Activated T-cell treated with anti-CD3 and anti-CD28 coated beads for 1 hour (primary cell): ENCODE measurements around the gene LMNB1.
"Not testable (repeated sequence)": the region's sequence is repeated elsewhere in the genome, so short reads cannot be mapped to it uniquely, and the experiment has no call there.

Experiments used
- DNase-seq: peaks from one replicate; pipeline ENCODE4 v3.0.0-alpha.2; 2020; ENCODE audit warnings: low read depth

Gene LMNB1

DNA sequence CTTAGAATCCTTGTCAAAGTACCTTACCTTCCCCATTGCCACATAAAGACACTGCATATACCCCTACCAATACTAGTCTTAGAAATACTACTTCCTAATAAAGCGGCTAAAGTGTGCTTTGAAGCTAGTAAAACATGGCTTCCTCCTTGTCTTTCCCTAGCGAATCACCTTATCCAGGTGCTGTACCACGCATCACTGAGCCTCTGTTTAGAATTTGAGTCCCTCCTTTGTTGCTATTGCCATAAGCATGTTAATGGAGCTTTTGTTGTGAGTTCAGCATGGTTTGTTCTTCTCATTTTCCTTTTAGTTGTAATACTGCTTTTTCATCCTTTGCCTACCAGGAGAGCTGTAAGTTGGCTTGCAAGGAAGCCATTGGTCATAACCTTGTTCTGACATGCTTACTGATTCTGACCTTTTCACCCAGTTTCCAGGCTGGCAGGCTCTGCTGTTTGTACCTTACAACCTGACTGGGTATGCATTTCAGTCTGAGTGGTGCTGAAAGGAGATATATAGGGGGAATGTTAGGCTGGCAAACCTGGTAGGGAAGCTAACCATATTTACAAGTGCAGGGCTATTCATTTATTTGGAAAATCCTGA is 49.8 kb downstream of the LMNB1 start:
- DNase-seq = no peak

DNA sequence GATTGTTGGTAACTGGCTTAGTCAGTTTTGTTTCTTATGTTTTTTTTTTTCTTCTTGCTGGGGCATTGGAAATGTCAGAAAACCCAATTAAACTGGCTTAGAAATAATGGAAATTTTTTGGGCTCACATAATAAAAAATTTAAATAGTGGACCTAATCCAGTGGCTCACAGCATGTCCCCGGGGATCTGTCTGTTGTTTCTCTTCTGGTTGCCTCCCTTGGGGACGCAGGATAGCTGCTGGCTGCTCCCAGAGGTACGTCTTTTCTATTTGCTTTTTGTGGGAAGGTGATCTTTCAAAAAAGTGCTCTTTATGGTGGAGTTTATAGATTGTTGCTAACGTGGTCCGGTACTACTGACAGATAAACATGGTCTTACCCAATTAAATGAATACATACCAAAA is 52.2 kb downstream of the LMNB1 start:
- DNase-seq = no peak

DNA sequence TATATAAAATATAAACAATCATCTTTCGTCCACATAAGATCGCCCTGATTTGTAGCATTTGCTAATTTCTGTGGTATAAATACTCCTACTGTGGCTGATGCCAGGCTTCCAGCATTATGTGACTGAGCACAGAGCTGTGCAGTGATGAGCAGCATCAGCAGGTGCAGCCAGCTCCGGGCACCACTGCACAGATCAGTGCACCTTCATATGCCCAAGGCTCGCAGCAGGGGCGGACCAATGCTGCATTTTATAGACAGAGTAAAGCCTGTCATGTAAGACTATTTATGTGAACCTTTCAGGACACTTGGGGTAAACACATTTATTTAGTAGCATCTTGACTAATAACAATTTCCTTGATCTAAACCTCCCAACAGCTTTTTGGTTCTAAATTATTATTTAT is 53.1 kb downstream of the LMNB1 start:
- DNase-seq = no peak

DNA sequence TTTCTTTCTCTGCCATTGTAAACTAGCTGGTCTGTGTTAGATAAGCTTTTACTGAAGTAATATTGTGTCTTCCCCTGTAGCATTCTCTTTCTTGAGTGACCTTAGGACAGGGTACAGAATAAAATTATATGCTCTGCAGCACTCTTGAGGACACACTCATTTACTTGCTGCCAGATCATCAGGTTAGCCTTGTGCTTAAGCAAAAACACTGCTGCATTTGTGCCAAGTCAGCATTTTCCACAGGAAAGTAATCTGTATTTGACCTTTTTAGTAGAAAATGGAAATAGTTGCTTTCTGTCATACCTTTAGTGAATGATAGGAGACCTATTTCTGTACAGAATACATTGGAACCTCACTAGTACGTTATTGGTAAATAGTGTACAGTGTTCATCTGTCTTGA is 54.2 kb downstream of the LMNB1 start:
- no peak for DNase-seq

DNA sequence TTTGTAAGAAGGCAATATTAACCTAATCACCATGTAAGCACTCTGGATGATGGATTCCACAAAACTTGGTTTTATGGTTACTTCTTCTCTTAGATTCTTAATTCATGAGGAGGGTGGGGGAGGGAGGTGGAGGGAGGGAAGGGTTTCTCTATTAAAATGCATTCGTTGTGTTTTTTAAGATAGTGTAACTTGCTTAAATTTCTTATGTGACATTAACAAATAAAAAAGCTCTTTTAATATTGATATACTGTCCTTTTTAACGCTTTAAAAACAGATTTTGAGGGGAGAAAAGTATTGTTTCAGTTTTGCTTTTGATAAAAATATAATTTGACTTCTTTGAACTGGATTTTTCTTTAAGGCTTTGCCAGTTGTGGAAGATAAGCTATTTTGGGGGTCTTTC is 59.8 kb downstream of the LMNB1 start:
- no peak for DNase-seq

DNA sequence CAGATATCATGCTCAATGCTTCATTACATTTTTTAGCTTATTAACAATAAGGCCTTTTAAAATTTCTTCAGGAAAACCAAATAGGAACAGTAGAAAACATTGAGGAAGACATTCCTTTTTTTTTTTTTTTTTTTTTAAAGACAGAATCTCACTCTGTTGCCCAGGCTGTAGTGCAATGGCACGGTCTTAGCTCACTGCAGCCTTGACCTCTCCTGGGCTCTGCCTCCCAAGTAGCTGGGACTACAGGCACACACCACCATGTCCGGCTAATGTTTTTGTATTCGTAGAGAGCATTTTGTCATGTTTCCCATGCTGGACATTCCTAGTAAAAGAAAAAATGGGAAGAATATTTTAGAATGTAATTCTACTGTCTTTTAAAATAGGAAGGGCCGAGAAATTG is 60.3 kb downstream of the LMNB1 start:
- DNase-seq = no peak

DNA sequence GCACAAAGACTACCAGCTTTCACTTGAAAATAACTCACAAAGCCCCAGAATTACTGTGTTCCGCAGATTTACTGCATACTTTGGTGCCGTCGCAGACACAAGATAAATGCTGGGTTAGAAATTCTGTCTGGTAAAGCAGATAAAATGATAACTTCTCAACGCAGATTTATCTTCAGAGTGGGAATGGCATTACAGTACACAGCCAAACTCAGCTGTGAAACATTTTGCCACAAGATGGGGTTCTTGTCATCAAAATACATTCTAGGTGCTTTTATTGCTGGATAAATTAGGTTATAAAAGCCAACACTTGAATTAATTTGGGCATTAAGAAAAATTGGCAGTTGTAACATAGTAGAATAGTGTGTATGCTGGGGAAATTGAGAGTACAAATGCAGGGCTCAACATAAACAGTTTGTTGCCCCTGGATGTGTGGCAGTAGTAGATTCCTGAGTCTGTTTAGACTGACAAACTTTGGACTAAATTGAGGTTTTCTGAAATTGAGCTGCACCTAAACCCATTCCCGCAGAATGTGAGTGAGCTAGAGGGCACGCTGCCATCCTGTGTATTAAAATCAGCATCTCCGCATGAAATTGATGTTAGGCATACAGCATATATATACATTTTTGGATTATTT is 61.1 kb downstream of the LMNB1 start:
- DNase-seq = no peak

DNA sequence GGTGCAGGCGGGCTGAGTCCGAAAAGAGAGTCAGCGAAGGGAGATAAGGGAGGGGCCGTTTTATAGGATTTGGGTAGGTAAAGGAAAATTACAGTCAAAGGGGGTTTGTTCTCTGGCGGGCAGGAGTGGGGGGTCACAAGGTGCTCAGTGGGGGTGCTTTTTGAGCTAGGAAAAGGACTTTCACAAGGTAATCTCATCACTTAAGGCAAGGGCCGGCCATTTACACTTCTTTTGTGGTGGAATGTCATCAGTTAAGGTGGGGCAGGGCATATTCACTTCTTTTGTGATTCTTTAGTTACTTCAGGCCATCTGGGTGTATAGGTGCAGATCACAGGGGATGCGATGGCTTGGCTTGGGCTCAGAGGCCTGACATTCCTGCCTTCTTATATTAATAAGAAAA is 62.5 kb downstream of the LMNB1 start:
- not testable (repeated sequence) for DNase-seq

DNA sequence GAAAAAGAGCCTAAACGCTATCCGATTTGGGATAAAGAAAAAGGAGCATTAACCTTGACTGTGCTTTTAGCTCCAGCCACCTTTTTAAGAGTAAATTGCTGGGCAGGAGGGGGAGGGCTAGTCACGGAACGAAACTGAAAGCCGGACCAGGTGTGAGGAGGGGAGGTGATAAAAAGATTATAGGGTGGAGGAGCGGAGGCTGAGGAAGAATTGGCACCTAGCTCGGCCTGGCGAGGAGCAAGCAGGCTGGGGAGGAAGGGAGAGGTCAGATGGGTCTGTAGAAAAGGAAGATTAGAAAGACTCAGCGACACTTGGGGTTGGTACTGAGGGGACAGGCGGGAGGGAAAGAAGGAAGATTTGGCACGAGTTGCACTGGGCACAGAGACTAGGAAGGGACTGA is 66.4 kb downstream of the LMNB1 start:
- DNase-seq = not testable (repeated sequence)

DNA sequence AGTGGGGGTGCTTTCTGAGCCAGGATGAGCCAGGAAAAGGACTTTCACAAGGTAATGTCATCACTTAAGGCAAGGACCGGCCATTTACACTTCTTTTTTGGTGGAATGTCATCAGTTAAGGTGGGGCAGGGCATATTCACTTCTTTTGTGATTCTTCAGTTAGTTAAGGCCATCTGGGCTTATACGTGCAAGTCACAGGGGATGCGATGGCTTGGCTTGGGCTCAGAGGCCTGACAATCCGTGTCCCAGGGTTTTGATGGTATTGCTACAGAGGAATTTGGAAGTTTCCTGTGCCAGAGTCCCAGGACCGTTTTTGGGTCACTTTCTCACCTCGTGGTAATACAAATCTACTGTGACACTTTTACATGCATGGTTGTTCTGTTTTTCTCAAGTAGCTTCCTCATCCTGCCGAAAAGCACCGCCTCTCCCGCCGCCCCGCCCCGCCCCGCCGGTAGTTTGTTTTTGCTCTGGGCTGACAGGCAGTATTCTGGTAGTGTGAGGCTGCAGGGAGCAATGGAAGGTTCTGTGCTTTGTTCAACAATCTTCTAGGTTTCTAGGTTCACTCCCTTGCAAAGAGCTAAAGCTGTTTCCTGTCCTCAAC is 68.6 kb downstream of the LMNB1 start:
- DNase-seq = peak; percentile 69

DNA sequence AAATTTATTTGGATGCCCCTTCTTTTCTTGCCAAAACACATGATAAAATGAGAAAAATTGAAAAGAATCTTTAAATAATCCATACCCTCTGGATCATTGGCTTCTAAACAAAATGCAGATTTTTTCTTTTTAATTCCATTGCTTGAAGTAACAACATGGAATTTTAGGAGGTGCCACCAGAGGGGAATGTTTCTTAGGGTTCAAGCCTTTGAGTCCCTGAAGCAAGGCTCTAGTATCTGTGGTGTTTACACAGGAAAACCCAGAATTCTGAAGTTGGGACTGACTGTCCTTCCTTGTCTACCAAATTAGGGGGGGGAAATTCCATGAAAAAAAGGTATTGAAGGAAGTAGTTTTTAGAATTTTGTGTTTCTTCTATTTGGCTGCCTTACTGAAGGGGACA is 69.4 kb downstream of the LMNB1 start:
- no peak for DNase-seq

DNA sequence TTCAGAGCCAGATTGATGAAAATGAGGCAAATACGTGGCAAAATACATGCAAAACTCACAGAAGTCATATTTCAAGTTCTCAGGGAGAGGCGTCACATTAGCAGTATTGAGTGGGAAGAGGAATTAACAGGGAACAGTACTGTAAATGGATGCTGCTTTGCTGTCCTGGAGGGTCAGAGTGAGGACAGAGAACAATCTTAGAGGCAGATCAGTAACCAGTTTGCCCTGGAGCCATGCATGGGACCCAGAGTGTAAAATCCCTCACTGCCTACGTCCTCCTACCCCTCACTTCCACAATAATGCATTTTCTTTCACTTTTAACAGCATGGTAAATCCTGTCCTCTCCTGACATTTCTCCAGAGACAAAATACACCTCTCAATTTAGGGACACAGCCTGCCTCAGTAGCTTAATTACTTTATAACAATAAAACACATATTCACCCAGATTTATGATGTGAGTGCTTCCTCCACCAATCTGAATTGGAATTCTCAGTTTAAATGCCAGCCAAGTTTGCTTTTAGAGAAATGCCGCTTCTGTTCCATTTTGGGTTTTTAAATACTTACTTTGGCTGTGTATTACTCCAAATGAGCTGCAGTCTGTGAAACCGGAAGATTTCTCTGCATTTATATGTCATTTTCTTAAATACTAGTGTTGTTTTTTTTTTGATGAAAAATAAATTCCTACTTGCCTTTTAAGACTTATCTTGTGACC is 70.0 kb downstream of the LMNB1 start:
- no peak for DNase-seq

DNA sequence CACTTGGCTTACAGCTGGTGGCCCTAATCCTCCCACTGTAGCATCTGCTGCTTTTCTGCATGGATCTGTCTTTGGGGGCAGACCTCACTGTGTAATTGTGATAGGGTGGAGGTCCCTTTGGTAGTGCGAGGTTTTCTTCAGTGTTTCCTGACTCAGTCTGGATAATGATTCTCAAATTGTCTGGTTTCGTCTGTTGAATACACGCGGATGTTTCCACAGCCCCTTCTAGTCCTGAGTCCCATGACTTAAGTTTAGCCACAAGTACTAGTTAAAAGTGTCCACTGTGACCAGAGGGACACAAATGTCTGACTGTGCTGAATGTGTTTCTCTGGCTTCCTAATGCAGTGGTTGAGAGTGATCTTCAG is 70.5 kb downstream of the LMNB1 start:
- no peak for DNase-seq

DNA sequence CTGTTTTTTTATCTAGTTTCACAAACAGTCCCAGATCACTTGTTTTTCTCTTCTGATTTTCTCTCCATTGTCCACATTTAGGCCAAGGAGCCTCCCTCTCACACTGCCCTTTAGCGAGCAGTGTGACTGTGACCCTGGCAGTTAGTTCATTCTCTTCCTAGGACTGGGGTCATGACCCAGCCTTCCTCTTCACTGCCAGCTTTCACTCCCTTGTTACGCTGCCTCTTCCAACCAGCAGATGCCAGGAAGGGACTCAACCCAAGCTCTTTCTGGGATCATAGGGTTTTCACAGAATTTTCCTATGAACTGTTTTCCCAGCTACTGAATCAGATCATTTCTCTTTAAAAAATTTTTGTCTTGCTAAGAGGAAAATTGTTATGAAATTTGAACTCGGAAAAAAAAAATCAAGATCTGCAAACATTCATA is 70.9 kb downstream of the LMNB1 start:
- no peak for DNase-seq

DNA sequence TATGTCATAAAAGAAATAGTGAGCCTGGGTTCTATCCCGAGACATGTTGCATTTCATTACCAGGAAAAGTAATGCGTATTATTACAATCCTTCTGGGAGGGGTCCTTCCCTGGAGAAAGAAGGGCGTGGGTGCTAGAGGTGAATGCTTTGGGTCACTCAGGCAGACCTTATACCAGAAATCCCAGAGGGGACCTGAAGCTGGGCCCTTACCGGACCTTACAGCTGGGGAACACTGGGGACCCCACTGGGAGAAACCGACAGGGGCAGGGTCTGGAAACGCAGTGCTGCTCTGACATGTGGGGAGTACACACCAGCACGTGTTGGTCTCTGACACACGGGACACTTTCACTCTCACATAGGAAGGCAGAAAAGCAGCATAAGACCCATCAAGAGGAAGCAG is 71.3 kb downstream of the LMNB1 start:
- no peak for DNase-seq

DNA sequence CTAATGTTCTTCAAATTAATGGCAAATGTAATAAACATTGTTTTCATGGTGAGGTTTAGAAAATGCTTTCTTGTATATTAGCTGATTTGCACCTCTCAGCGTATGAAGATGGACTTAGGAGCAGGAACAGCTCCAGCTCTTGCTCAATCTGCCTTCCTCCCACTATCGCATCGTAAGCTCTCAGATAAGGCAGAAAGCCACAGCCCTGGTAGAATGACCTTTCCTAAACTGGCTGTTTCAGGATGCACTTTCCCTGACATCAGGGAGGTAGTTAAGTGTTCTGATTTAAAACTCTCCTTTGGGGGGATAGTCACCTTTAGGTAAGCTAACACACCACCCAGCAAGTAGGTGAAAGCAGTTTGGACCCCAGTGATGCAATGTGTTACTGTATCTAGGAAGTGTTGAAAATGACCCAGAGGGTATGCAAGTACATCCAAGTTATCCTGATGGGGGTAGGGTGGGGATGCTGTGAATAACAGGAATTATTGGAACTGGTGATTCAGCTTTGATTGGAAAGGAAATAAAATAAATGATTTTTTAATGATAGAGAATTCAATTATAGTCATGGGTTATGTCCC is 72.3 kb downstream of the LMNB1 start:
- no peak for DNase-seq

DNA sequence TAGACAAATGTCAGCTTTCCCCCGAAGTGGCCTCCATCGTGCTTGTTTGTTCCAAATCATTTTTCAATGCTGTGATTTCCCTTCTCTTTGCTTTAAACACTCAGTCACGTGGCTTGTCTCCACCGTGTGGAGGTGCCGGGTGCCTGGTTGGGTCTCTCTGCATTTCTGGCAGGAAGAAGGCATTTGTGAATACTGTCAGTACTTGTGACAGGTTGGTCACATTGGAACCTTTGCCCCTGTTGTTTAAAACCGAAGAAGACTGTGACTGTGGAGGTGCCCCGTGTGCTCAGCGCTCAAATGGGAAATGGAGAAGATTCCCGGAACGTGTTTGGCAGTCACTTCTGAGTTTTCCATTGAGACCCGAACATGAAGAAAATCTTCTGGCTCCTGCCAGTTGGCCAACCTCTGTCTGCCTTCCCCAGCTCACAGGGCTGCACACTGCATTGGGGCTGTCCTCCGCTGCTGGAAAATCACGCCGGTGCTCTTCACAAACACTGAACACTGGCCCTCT is 74.6 kb downstream of the LMNB1 start:
- no peak for DNase-seq

DNA sequence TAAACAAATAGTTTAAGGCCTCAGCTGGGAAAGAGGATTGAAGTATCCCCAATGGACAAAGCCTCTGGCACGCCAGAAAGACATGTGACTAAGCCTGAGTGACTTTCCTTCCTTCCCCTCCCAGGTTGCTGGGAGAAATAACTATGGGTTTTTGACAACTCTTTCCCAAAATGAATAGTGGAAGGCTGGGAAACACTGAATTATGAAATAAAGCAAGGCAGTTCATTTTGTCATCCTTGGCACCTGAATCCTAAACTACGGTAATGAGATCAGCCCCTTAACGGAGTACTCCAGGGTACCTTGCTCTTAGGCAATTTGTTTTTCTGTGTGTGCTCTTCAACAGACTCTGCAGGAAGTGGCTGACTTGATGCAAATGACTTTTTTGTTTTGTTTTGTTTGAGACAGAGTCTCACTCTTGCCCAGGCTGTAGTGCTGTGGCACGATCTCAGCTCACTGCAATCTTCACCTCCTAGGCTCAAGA is 75.2 kb downstream of the LMNB1 start:
- DNase-seq = no peak

DNA sequence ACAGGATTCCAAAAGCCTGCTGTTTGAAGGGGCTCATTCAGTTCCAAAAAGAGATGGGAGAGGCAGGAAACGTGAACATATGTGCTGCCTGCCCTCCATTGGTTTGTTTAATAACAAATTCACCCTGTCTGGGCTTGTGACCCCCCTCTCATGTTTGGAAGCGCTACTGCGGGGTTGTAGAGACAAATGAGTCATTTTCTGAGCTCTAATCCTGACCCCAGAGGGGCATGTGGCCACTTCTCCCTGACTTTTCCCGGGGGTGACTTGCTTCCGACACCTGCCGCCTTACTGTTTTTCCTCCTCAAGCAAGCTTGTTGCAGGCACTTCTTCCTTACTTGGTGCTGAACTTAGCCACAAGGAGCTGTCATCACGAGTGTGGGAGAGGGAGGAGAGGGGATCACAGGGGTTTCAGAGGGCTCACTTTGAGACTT is 75.9 kb downstream of the LMNB1 start:
- DNase-seq = no peak

DNA sequence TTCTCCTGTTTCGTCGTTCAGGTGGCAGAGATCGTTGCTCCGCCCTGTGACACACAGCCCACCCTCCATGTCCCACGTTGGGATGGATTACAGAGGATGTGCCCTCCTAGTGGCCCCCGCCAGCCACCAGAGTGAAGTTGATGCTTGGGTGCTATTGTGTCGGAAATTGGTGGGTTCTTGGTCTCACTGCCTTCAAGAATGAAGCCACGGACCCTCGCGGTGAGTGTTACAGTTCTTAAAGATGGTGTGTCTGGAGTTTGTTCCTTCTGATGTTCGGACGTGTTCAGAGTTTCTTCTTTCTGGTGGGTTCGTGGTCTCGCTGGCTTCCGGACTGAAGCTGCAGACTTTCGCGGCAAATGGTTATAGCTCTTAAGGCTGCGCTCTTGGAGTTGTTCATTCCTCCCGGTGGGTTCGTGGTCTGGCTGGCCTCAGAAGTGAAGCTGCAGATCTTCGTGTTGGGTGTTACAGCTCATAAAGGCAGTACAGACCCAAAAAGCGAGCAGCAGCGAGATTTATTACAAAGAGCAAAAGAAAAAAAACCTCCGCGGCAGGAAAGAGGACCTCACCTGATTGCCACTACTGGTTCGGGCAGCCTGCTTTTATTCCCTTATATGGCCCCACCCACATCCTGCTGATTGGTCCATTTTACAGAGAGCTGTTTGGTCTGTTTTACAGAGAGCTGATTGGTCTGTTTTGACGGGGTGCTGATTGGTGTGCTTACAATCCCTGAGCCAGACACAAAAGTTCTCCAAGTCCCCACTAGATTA is 76.8 kb downstream of the LMNB1 start:
- DNase-seq = peak; percentile 13

DNA sequence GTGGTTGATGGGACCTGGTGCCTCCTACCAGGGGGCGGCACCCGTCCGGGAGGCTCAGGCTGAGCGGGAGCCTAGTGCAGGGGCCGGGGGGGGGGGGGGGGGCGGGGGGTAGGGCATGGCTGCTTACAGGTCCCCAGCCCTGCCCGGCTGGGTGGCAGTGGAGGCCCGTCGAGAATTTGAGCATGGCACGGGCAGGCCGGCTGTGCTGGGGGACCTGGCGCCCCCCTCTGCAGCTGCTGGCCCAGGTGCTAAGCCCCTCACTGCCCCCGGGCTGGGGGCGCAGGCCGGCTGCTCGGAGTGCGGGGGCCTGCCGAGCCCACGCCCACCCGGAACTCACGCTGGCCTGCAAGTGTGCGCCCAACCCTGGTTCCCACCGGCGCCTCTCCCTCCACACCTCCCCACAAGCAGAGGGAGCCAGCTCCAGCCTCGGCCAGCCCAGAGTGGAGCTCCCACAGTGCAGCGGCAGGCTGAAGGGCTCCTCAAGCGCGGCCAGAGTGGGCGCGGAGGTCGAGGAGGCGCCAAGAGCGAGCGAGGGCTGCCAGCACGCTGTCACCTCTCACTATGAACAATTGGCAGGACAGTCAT is 77.7 kb downstream of the LMNB1 start:
- DNase-seq = no peak
